Nephron (organoid): ENCODE results near the gene GRK3.

Experiments used
- H3K27ac Mint-ChIP-seq, 3 experiments: 2 replicates each; pipeline ENCODE4 v1.8.0; 2020; ENCODE audit warnings: mixed read lengths in 3 of 3, mild to moderate bottlenecking in 2 of 3, moderate library complexity in 1 of 3
- H3K27me3 Mint-ChIP-seq: 2 replicates; pipeline ENCODE4 v1.8.0; 2021; ENCODE audit warnings: low read depth, mild to moderate bottlenecking, moderate library complexity, mixed read lengths
- H3K36me3 Mint-ChIP-seq: 2 replicates; pipeline ENCODE4 v1.8.0; 2020; ENCODE audit warnings: low read depth, mixed read lengths
- H3K4me1 Mint-ChIP-seq: 2 replicates; pipeline ENCODE4 v1.8.0; 2020; ENCODE audit warnings: mixed read lengths
- H3K4me3 Mint-ChIP-seq, 3 experiments: 2 replicates each; pipeline ENCODE4 v1.8.0; 2020; ENCODE audit warnings: mild to moderate bottlenecking in 3 of 3, mixed read lengths in 3 of 3, moderate library complexity in 2 of 3
- H3K9me3 Mint-ChIP-seq: 2 replicates; pipeline ENCODE4 v1.8.0; 2020; ENCODE audit warnings: mixed read lengths
- TF ChIP-seq, protein P1 (sequence below), 3 experiments: fragments of 200-600 bp; sonication (generic); IDR thresholded peaks; one replicate each; pipeline ENCODE4 v1.5.0; 2021; ENCODE audit warnings: antibody characterized with exemption in 3 of 3; ENCODE audit not compliant: unreplicated experiment in 3 of 3

The GRK3 gene

GRCh38 chr22:25534724-25535123 is 29.8 kb upstream of the GRK3 start:
- H3K27me3 Mint-ChIP-seq = no peaks in the 10 kb centered on the region
- H3K4me3 Mint-ChIP-seq = no peak overlapping the region
- peaks cover 6% of the 10 kb centered on the region for H3K36me3 Mint-ChIP-seq
- peaks cover 9% of the 10 kb centered on the region for H3K4me1 Mint-ChIP-seq
- H3K27ac Mint-ChIP-seq = no peak overlapping the region
- TF ChIP-seq, protein P1, sequence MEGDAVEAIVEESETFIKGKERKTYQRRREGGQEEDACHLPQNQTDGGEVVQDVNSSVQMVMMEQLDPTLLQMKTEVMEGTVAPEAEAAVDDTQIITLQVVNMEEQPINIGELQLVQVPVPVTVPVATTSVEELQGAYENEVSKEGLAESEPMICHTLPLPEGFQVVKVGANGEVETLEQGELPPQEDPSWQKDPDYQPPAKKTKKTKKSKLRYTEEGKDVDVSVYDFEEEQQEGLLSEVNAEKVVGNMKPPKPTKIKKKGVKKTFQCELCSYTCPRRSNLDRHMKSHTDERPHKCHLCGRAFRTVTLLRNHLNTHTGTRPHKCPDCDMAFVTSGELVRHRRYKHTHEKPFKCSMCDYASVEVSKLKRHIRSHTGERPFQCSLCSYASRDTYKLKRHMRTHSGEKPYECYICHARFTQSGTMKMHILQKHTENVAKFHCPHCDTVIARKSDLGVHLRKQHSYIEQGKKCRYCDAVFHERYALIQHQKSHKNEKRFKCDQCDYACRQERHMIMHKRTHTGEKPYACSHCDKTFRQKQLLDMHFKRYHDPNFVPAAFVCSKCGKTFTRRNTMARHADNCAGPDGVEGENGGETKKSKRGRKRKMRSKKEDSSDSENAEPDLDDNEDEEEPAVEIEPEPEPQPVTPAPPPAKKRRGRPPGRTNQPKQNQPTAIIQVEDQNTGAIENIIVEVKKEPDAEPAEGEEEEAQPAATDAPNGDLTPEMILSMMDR (IDR thresholded peaks at IDR 0.05; ENCODE audit: unreplicated experiment in 3 of 3) = no peak
- H3K9me3 Mint-ChIP-seq = peaks cover under 1% of the 10 kb centered on the region

DNA sequence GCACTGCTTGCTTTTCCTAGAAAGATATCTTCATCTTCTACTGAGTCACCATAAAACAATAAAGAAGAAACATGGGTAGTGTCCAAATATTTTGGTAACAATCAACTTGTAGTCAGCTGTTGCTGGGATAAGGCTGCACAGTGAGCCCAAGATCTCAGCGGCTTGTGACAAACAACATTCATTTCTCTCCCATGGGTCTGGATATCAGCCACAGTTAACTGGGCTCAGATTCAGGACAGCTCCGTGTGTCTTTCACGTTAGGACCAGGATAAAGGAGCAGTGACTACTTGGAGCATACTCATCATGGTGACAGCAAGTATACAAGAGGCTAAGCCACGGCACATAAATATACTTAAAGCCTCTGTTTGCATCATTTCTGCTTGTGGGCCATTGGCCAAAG is 27.9 kb upstream of the GRK3 start:
- no peaks in the 10 kb centered on the region for H3K9me3 Mint-ChIP-seq
- H3K4me3 Mint-ChIP-seq = no peak overlapping the region
- no peaks in the 10 kb centered on the region for H3K27me3 Mint-ChIP-seq
- H3K4me1 Mint-ChIP-seq = peaks cover 9% of the 10 kb centered on the region
- no peak overlapping the region for H3K27ac Mint-ChIP-seq
- TF ChIP-seq, protein P1 (IDR thresholded peaks at IDR 0.05; ENCODE audit: unreplicated experiment in 3 of 3) = no peak
- peaks cover 4% of the 10 kb centered on the region for H3K36me3 Mint-ChIP-seq

DNA sequence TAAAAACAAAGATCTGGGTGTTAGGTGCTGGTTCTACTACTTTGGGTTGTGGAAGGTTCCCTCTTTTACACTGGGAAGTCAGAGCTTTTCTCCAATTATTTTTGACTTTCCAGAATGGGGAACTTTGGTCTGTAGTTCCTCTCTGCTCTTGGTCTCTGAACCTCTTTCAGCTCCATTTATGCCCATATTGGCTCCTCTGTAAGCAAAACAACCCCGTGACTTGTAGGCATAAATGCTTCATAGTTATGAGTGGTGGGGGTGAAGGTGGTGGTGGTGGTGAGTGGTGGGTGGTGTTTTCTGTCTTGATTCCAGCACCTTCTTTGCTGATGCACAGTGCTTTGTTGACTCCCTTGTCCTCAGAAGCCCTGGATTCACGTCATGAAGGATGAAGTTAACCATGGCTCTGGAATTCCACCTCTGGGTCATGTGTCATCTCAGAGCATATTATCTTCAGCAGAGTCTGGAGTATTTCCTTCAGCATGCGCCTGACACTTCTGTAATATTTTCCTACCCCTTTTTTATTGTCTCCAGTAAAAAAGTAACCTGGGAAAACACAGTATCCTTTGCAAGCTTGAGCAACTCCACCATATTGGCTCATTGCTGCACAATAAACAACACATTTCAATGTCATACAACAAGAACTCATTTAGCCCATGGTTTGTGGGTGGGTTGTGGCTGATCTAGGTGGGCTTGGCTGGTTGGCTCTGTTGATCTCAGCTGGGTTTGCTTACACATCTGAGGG is 24.1 kb upstream of the GRK3 start:
- TF ChIP-seq, protein P1 (IDR thresholded peaks at IDR 0.05; ENCODE audit: unreplicated experiment in 3 of 3) = no peak
- Mint-ChIP-seq H3K27me3 (peaks cover 7% of the 10 kb centered on the region), H3K9me3 (no peaks in the 10 kb centered on the region), H3K4me3 (no peak overlapping the region), H3K4me1 (peaks cover 31% of the 10 kb centered on the region), H3K36me3 (peaks cover 1% of the 10 kb centered on the region), H3K27ac (no peak overlapping the region)

DNA sequence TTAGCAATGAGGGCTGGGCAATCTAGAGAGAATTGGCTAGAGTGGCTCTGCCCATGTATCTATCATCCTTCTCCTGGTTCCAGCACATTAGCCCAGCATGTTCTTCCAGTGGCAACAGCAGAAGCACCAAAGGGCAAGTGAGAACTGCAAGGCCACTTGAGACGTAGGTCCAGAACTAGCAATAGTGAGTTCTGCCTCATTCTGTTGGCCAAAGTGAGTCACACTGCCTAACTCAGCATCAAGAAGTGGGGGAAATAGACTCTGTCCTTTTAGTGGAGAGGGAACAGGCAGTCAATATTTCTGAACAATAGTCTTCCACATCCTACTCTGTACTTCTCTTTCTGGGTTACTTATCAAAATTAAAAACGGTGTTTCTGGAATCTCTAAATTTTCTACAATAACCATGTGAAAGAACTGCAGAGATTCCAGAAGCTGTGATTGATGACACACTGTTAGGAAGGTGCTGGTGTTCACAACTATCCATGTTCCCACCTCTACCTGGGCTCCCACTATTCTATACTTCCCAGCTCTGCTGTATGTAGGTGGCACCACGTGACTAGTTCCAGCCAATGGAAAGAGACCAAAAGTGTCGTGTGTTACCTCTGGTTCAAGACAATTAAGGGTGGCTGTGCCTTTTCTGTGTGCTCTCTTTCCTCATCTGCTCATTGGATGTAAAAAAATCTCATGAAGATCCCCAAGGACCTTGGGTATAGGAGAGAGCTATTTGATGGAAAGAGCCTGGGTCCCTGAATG is 23.4 kb upstream of the GRK3 start:
- no peaks in the 10 kb centered on the region for H3K36me3 Mint-ChIP-seq
- H3K27me3 Mint-ChIP-seq = peaks cover 7% of the 10 kb centered on the region
- H3K4me3 Mint-ChIP-seq = no peak overlapping the region
- H3K27ac Mint-ChIP-seq = no peak overlapping the region
- no peaks in the 10 kb centered on the region for H3K9me3 Mint-ChIP-seq
- H3K4me1 Mint-ChIP-seq = peaks cover 36% of the 10 kb centered on the region
- TF ChIP-seq, protein P1 (IDR thresholded peaks at IDR 0.05; ENCODE audit: unreplicated experiment in 3 of 3) = no peak

DNA sequence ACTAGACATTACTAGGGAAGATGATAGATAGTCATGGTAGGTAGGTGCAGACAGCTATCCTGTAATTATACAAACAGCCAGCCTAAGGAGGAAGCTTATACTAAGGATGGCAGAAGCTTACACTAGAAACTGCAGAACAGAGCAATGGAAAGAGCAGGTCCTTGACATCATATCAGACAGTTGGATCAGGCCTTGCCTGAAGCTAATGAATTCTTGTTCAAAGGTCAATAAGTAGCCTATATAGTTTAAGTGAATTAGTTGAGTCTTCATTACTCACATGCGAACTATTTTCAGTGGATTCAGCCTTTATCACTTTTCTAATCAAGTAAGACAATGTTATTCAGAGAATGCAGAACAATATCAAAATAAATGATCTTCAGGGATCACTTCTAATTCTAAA is 22.3 kb upstream of the GRK3 start:
- Mint-ChIP-seq H3K36me3 (no peaks in the 10 kb centered on the region), H3K4me3 (no peak overlapping the region), H3K9me3 (no peaks in the 10 kb centered on the region), H3K4me1 (peaks cover 27% of the 10 kb centered on the region), H3K27ac (no peak overlapping the region), H3K27me3 (peaks cover 7% of the 10 kb centered on the region)
- TF ChIP-seq, protein P1 (IDR thresholded peaks at IDR 0.05; ENCODE audit: unreplicated experiment in 3 of 3) = no peak
